ENCODE data around the gene GMDS. TPM values are rescaled to one million over a fixed set of nuclear protein-coding genes. Genes with fewer than 3 reads are reported as not detected.

Gene GMDS
- total and polyA plus RNA-seq, 2 donors (not counting 1 experiment from before 2014, with no cell fraction given) = 11.5 to 16.4 TPM

DNA sequence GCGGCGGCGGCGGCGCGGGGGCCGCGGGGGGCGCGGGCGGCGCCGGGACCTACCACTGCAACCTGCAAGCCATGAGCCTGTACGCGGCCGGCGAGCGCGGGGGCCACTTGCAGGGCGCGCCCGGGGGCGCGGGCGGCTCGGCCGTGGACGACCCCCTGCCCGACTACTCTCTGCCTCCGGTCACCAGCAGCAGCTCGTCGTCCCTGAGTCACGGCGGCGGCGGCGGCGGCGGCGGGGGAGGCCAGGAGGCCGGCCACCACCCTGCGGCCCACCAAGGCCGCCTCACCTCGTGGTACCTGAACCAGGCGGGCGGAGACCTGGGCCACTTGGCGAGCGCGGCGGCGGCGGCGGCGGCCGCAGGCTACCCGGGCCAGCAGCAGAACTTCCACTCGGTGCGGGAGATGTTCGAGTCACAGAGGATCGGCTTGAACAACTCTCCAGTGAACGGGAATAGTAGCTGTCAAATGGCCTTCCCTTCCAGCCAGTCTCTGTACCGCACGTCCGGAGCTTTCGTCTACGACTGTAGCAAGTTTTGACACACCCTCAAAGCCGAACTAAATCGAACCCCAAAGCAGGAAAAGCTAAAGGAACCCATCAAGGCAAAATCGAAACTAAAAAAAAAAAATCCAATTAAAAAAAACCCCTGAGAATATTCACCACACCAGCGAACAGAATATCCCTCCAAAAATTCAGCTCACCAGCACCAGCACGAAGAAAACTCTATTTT is 633.7 kb downstream of the GMDS start:
- Mint-ChIP-seq H3K4me1 (peaks cover 39% of the 10 kb centered on the region), H3K4me3 (peak overlapping the region; percentile 84), H3K27me3 (peaks cover 54% of the 10 kb centered on the region), H3K9me3 (ENCODE audit: insufficient read depth) (no peaks in the 10 kb centered on the region), H3K27ac (peak overlapping the region; percentile 84)
- peak overlapping the region; percentile 85 for H3K4me2 ChIP-seq (replicated peaks; ENCODE audit: low read depth, low read length, poor library complexity, severe bottlenecking)
- H3K27me3 ChIP-seq (replicated peaks in 1 of 4; ENCODE audit: control extremely low read depth in 1 of 4, control insufficient read depth in 3 of 4, insufficient read depth in 4 of 4, low read length in 3 of 4) = peaks cover 0 to 73% (median 57%) of the 10 kb centered on the region in 4 experiments
- peaks cover 7% of the 10 kb centered on the region for H4K20me1 ChIP-seq (ENCODE audit: control insufficient read depth, insufficient read depth, low read length, poor library complexity, severe bottlenecking)
- no peak overlapping the region for H3K27ac ChIP-seq (ENCODE audit: low read length in 2 of 2)
- no peaks in the 10 kb centered on the region for H3K36me3 ChIP-seq (replicated peaks in 1 of 2; ENCODE audit: control extremely low read depth in 1 of 2, control insufficient read depth in 1 of 2, extremely low read depth in 1 of 2, insufficient read depth in 2 of 2, low read length in 1 of 2)
- peaks cover 54 to 60% of the 10 kb centered on the region in 2 donors for H3K4me1 ChIP-seq (ENCODE audit: control insufficient read depth in 2 of 2, insufficient read depth in 2 of 2, low read length in 2 of 2)
- H2AFZ ChIP-seq (ENCODE audit: insufficient read depth, low read depth, low read length, poor library complexity, severe bottlenecking) = peak overlapping the region; percentile 58
- peak overlapping the region; percentile 25 to 63 (median 45) for H3K4me3 ChIP-seq (ENCODE audit: control extremely low read depth in 1 of 5, extremely low read depth in 1 of 5, insufficient read depth in 1 of 5, low read depth in 2 of 5, low read length in 4 of 5)
- 4% methylated on average over 59 of the region's 71 CpGs for WGBS (ENCODE audit: insufficient coverage)
- H3K9me3 ChIP-seq (ENCODE audit: control extremely low read depth in 1 of 3, control insufficient read depth in 2 of 3, insufficient read depth in 1 of 3, low read length in 2 of 3) = peaks cover 0 to 52% (median 10%) of the 10 kb centered on the region in 3 donors
- ATAC-seq (ENCODE audit: low read depth) (no peak), DNase-seq (peak; percentile 68)
- intact Hi-C loops (cut with micrococcal nuclease) = loop anchor here (5.0 kb wide), 1 partner anchor 224 kb away; the partner anchor contains the start of gene FOXF2
- POLR2A ChIA-PET = no interaction called here
- CTCF ChIA-PET = interaction anchor here (1.0 to 2.3 kb wide), 5 partner anchors 16 to 1023 kb away, joined by 4 to 8 read pairs (median 4); no protein-coding TSS in a partner anchor
- no peaks in the 10 kb centered on the region for H3K79me2 ChIP-seq (ENCODE audit: control insufficient read depth, insufficient read depth, low read length)
- peak; percentile 98 for TF ChIP-seq EZH2 (IDR thresholded peaks at IDR 0.05; ENCODE audit: borderline replicate concordance, insufficient read depth, low read depth, low read length, poor library complexity, severe bottlenecking)
- TF ChIP-seq, protein P1, sequence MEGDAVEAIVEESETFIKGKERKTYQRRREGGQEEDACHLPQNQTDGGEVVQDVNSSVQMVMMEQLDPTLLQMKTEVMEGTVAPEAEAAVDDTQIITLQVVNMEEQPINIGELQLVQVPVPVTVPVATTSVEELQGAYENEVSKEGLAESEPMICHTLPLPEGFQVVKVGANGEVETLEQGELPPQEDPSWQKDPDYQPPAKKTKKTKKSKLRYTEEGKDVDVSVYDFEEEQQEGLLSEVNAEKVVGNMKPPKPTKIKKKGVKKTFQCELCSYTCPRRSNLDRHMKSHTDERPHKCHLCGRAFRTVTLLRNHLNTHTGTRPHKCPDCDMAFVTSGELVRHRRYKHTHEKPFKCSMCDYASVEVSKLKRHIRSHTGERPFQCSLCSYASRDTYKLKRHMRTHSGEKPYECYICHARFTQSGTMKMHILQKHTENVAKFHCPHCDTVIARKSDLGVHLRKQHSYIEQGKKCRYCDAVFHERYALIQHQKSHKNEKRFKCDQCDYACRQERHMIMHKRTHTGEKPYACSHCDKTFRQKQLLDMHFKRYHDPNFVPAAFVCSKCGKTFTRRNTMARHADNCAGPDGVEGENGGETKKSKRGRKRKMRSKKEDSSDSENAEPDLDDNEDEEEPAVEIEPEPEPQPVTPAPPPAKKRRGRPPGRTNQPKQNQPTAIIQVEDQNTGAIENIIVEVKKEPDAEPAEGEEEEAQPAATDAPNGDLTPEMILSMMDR (IDR thresholded peaks at IDR 0.05) = no peak
- H3K9ac ChIP-seq (ENCODE audit: low read length) = peak overlapping the region; percentile 65

DNA sequence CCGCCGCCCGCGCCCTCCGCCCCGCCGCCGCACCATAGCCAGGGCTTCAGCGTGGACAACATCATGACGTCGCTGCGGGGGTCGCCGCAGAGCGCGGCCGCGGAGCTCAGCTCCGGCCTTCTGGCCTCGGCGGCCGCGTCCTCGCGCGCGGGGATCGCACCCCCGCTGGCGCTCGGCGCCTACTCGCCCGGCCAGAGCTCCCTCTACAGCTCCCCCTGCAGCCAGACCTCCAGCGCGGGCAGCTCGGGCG is 634.2 kb downstream of the GMDS start:
- Mint-ChIP-seq H3K9me3 (ENCODE audit: insufficient read depth) (no peaks in the 10 kb centered on the region), H3K4me3 (no peak overlapping the region), H3K4me1 (peaks cover 40% of the 10 kb centered on the region), H3K27ac (no peak overlapping the region), H3K27me3 (peaks cover 56% of the 10 kb centered on the region)
- Histone ChIP-seq H3K4me1 (ENCODE audit: control insufficient read depth in 2 of 2, insufficient read depth in 2 of 2, low read length in 2 of 2) (peaks cover 58 to 65% of the 10 kb centered on the region in 2 donors), H3K4me2 (replicated peaks; ENCODE audit: low read depth, low read length, poor library complexity, severe bottlenecking) (peak overlapping the region; percentile 85), H3K36me3 (replicated peaks in 1 of 2; ENCODE audit: control extremely low read depth in 1 of 2, control insufficient read depth in 1 of 2, extremely low read depth in 1 of 2, insufficient read depth in 2 of 2, low read length in 1 of 2) (no peaks in the 10 kb centered on the region), H3K79me2 (ENCODE audit: control insufficient read depth, insufficient read depth, low read length) (no peaks in the 10 kb centered on the region), H3K4me3 (ENCODE audit: control extremely low read depth in 1 of 5, extremely low read depth in 1 of 5, insufficient read depth in 1 of 5, low read depth in 2 of 5, low read length in 4 of 5) (no peak overlapping the region), H3K9ac (ENCODE audit: low read length) (no peak overlapping the region), H4K20me1 (ENCODE audit: control insufficient read depth, insufficient read depth, low read length, poor library complexity, severe bottlenecking) (peaks cover 7% of the 10 kb centered on the region), H3K9me3 (ENCODE audit: control extremely low read depth in 1 of 3, control insufficient read depth in 2 of 3, insufficient read depth in 1 of 3, low read length in 2 of 3) (peaks cover 0 to 57% (median 12%) of the 10 kb centered on the region in 3 donors), H2AFZ (ENCODE audit: insufficient read depth, low read depth, low read length, poor library complexity, severe bottlenecking) (peak overlapping the region; percentile 54), H3K27me3 (replicated peaks in 1 of 4; ENCODE audit: control extremely low read depth in 1 of 4, control insufficient read depth in 3 of 4, insufficient read depth in 4 of 4, low read length in 3 of 4) (peaks cover 0 to 74% (median 59%) of the 10 kb centered on the region in 4 experiments), H3K27ac (ENCODE audit: low read length in 2 of 2) (no peak overlapping the region)
- intact Hi-C loops (cut with micrococcal nuclease) = loop anchor here (5.0 kb wide), 1 partner anchor 224 kb away; the partner anchor contains the start of gene FOXF2
- ChIA-PET CTCF (interaction anchor here (1.3 to 2.3 kb wide), 4 partner anchors 15 to 1023 kb away, joined by 4 to 8 read pairs (median 4); no protein-coding TSS in a partner anchor), POLR2A (no interaction called here)
- ATAC-seq (ENCODE audit: low read depth) (no peak), DNase-seq (no peak)
- WGBS (ENCODE audit: insufficient coverage) = 8% methylated on average over 35 of the region's 38 CpGs
- TF ChIP-seq EZH2 (IDR thresholded peaks at IDR 0.05; ENCODE audit: borderline replicate concordance, insufficient read depth, low read depth, low read length, poor library complexity, severe bottlenecking) = no peak
- TF ChIP-seq, protein P1 (IDR thresholded peaks at IDR 0.05) = no peak
